Right atrium auricular region (tissue), 2 donors: ENCODE measurements around the gene SNCB. TPM values are rescaled to one million over a fixed set of nuclear protein-coding genes. Genes with fewer than 3 reads are reported as not detected.

Experiments used
- DNase-seq: peaks from one replicate; pipeline ENCODE4 v3.0.0-alpha.2; 2019; ENCODE audit warnings: low spot score
- H3K27ac ChIP-seq, 2 donors: fragments of 200-600 bp; sonication (generic); 1 replicate in 1 of 2; 2 replicates in 1 of 2; pipeline ENCODE4 v1.5.1; 2016 to 2019
- H3K27me3 ChIP-seq, 2 donors: fragments of 200-600 bp; sonication (generic); one replicate each; pipeline versions ENCODE4 v1.5.1 to v1.6.0; 2017 to 2019
- H3K36me3 ChIP-seq: fragments of 200-600 bp; sonication (generic); one replicate; pipeline ENCODE4 v1.5.1; 2016
- H3K4me1 ChIP-seq, 2 donors: fragments of 200-600 bp; sonication (generic); one replicate each; pipeline versions ENCODE4 v1.5.1 to v1.6.0; 2017 to 2019
- H3K4me3 ChIP-seq, 2 donors: fragments of 200-600 bp; sonication (generic); 1 replicate in 1 of 2; 2 replicates in 1 of 2; pipeline ENCODE4 v1.5.1; 2017 to 2019; ENCODE audit warnings: mild to moderate bottlenecking in 1 of 2, moderate library complexity in 1 of 2
- H3K9me3 ChIP-seq, 2 donors: fragments of 200-600 bp; sonication (generic); one replicate each; pipeline ENCODE4 v1.5.1; 2019
- CTCF ChIP-seq, 2 donors: fragments of 200-600 bp; sonication (generic); IDR thresholded peaks; one replicate each; pipeline ENCODE4 v1.5.1; 2019; ENCODE audit warnings: antibody characterized with exemption in 2 of 2
- microRNA-seq, 2 donors: library from miRNA; unstranded; fragments of <30 nt; microRNA quantifications; one replicate each; pipeline ENCODE4, GENCODE V29; 2016 to 2017; ENCODE audit warnings: borderline number of aligned reads in 2 of 2, borderline replicate concordance in 1 of 2
- total RNA-seq, 2 donors: library from RNA; depleted of rRNA; stranded (reverse); fragments of >200 nt; gene quantifications; one replicate each; pipeline ENCODE4 v1.1.0, GENCODE V29; 2016

Gene SNCB
- total RNA-seq, 2 donors from 2014 or later, result 0.67 TPM; not detected in 1

GRCh38 chr5:176575066-176575465, 55.3 kb downstream of the SNCB start:
- Histone ChIP-seq H3K27ac (no peak overlapping the region), H3K4me3 (no peak overlapping the region), H3K36me3 (no peaks in the 10 kb centered on the region), H3K27me3 (no peaks in the 10 kb centered on the region), H3K9me3 (no peaks in the 10 kb centered on the region), H3K4me1 (no peaks in the 10 kb centered on the region)
- no peak for TF ChIP-seq CTCF (IDR thresholded peaks at IDR 0.05)
- DNase-seq, result no peak

- no peak for TF ChIP-seq CTCF (IDR thresholded peaks at IDR 0.05)
- Histone ChIP-seq H3K4me1 (no peaks in the 10 kb centered on the region), H3K9me3 (no peaks in the 10 kb centered on the region), H3K36me3 (no peaks in the 10 kb centered on the region), H3K27ac (no peak overlapping the region), H3K27me3 (no peaks in the 10 kb centered on the region), H3K4me3 (no peak overlapping the region)
- no peak for DNase-seq
Observed at GRCh38 chr5:176574297-176574591, 56.1 kb downstream of the SNCB start.

- no peaks in the 10 kb centered on the region for H3K27me3 ChIP-seq
Observed at GRCh38 chr5:176573564-176574296, 56.6 kb downstream of the SNCB start.

More at GRCh38 chr5:176573564-176574296, 56.6 kb downstream of the SNCB start:
- no peaks in the 10 kb centered on the region for H3K9me3 ChIP-seq
- no peaks in the 10 kb centered on the region for H3K4me1 ChIP-seq
- peak; percentile 59 to 86 for TF ChIP-seq CTCF (IDR thresholded peaks at IDR 0.05)
- H3K36me3 ChIP-seq, result no peaks in the 10 kb centered on the region
- H3K4me3 ChIP-seq, result no peak overlapping the region
- H3K27ac ChIP-seq, result no peak overlapping the region
- peak; percentile 69 for DNase-seq

Small RNAs within 50 kb of the gene (microRNA-seq; reads per million reads assigned to microRNA genes)
- gene MIR4281, result 0 reads per million in 2 donors

Other genes with a start within 250 kb of the SNCB start
- gene NOP16, start 241.9 kb downstream of the SNCB start, total RNA-seq, result 10 to 100 TPM; 11.8 to 16.0 TPM
- gene HIGD2A, start 241.8 kb downstream of the SNCB start, total RNA-seq, result 100 to 1,000 TPM; 231 to 249 TPM
- gene CLTB, start 214.0 kb downstream of the SNCB start, total RNA-seq, result 100 to 1,000 TPM; 241 to 341 TPM
- 10 to 100 TPM; 14.4 to 19.5 TPM for gene FAF2, start 182.1 kb downstream of the SNCB start, total RNA-seq
- gene RNF44, start 93.1 kb downstream of the SNCB start, total RNA-seq, result 10 to 100 TPM; 10.7 to 12.4 TPM
- gene CDHR2, start 81.2 kb downstream of the SNCB start, total RNA-seq, result under 1 TPM in 1 of 2 donors, not detected in 1; 0.12 TPM
- gene GPRIN1, start 20.4 kb downstream of the SNCB start, total RNA-seq, result under 1 TPM; 0.22 to 0.79 TPM
- gene EIF4E1B, start 141 bp upstream of the SNCB start, total RNA-seq, result not detected
- 10 to 100 TPM; 15.0 to 20.4 TPM for gene TSPAN17, start 16.9 kb upstream of the SNCB start, total RNA-seq
- not detected for gene UNC5A, start 180.0 kb upstream of the SNCB start, total RNA-seq